C4-2B (cell line): ENCODE results near the gene TUBGCP6.

ENCODE experiments used
- ZFX ChIP-seq: fragments of 450-650 bp; IDR thresholded peaks from 2 replicates; pipeline ENCODE4 v1.6.1; 2017
- TF ChIP-seq, protein P1 (sequence below): fragments of 450-650 bp; conservative IDR thresholded peaks from 2 replicates; pipeline ENCODE4 v1.5.1; 2017; ENCODE audit warnings: mild to moderate bottlenecking

DNA sequence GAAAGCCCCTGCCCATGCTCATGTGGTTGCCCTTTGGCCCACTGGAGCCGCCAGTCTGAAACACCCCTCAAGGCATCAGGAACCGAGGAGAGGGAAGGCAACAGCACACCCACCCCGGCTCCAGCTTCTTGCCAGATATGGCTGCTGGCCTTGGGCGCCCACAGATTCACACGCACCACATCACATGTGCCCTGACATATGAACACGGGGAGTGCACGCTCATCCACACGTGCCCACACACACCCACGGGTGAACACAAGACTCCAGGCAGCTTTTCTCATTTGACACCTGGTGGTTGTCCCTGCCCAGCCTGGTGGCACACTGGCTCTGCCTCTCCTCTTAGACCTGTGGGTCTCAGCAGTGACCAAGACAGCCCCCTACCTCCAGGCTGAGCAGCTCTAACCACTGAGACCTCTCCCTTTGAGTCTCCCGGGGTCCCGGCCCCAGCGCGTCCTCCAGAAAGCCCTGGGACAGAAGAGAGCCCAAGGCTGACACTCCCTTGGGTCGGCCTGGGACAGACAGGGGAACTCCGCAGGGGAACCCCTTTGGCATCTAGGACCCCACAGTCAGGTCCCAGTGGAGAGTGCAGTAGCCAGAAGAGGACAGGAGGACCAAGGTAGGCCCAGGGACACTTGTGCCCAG lies 19.4 kb upstream of the TUBGCP6 start:
- TF ChIP-seq, protein P1, sequence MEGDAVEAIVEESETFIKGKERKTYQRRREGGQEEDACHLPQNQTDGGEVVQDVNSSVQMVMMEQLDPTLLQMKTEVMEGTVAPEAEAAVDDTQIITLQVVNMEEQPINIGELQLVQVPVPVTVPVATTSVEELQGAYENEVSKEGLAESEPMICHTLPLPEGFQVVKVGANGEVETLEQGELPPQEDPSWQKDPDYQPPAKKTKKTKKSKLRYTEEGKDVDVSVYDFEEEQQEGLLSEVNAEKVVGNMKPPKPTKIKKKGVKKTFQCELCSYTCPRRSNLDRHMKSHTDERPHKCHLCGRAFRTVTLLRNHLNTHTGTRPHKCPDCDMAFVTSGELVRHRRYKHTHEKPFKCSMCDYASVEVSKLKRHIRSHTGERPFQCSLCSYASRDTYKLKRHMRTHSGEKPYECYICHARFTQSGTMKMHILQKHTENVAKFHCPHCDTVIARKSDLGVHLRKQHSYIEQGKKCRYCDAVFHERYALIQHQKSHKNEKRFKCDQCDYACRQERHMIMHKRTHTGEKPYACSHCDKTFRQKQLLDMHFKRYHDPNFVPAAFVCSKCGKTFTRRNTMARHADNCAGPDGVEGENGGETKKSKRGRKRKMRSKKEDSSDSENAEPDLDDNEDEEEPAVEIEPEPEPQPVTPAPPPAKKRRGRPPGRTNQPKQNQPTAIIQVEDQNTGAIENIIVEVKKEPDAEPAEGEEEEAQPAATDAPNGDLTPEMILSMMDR = no peak
- TF ChIP-seq ZFX = no peak
